H9 (cell line): Measurements from ENCODE around the gene GALNT4. TPM values are rescaled to one million over a fixed set of nuclear protein-coding genes. Genes with fewer than 3 reads are reported as not detected.

Experiments used
- DNase-seq: peaks from one replicate; pipeline ENCODE4 v3.0.0-alpha.2; 2017
- H2AFZ ChIP-seq: one replicate; pipeline ENCODE4 v1.6.1; 2013; ENCODE audit warnings: mild to moderate bottlenecking, low read length, control low read depth, moderate library complexity
- H2AK5ac ChIP-seq: 2 replicates; pipeline ENCODE4 v1.6.1; 2013; ENCODE audit warnings: low read length, control low read depth, mixed read lengths; ENCODE audit not compliant: insufficient read length
- H2BK120ac ChIP-seq: one replicate; pipeline ENCODE4 v1.6.1; 2013; ENCODE audit warnings: low read depth, mild to moderate bottlenecking, low read length, control low read depth, inconsistent platforms; ENCODE audit not compliant: poor library complexity, severe bottlenecking
- H2BK12ac ChIP-seq: 2 replicates; pipeline ENCODE4 v1.6.1; 2013; ENCODE audit warnings: low read length, control low read depth, mixed read lengths, low read depth; ENCODE audit not compliant: insufficient read length
- H2BK15ac ChIP-seq: 2 replicates; pipeline ENCODE4 v1.6.1; 2013; ENCODE audit warnings: low read depth, low read length, control low read depth
- H2BK20ac ChIP-seq: one replicate; pipeline ENCODE4 v1.6.1; 2013; ENCODE audit warnings: low read depth, mild to moderate bottlenecking, low read length, control low read depth, inconsistent platforms; ENCODE audit not compliant: poor library complexity, severe bottlenecking
- H2BK5ac ChIP-seq: 2 replicates; pipeline ENCODE4 v1.6.1; 2013; ENCODE audit warnings: low read length, control low read depth, mixed read lengths; ENCODE audit not compliant: insufficient read length
- H3K14ac ChIP-seq: 2 replicates; pipeline ENCODE4 v1.6.1; 2013; ENCODE audit warnings: low read length, control low read depth; ENCODE audit not compliant: insufficient read depth
- H3K18ac ChIP-seq: 2 replicates; pipeline ENCODE4 v1.6.1; 2013; ENCODE audit warnings: low read depth, mild to moderate bottlenecking, mixed read lengths, low read length, control low read depth; ENCODE audit not compliant: insufficient read length
- H3K23ac ChIP-seq: 2 replicates; pipeline ENCODE4 v1.6.1; 2013; ENCODE audit warnings: low read length, control low read depth, mixed read lengths, low read depth; ENCODE audit not compliant: insufficient read length
- H3K23me2 ChIP-seq: 2 replicates; pipeline ENCODE4 v1.6.1; 2013; ENCODE audit warnings: low read depth, mild to moderate bottlenecking, mixed read lengths, low read length, control low read depth; ENCODE audit not compliant: insufficient read length, poor library complexity, severe bottlenecking
- H3K27ac ChIP-seq: 2 replicates; pipeline ENCODE4 v1.5.1; 2013; ENCODE audit warnings: low read length, control low read depth, mixed read lengths, low read depth; ENCODE audit not compliant: insufficient read length
- H3K27me3 ChIP-seq: 2 replicates; pipeline ENCODE4 v1.6.1; 2013; ENCODE audit warnings: low read length, control low read depth, inconsistent platforms; ENCODE audit not compliant: insufficient read depth
- H3K4ac ChIP-seq: 2 replicates; pipeline ENCODE4 v1.6.1; 2013; ENCODE audit warnings: low read depth, mild to moderate bottlenecking, control low read depth, inconsistent platforms, low read length, moderate library complexity
- H3K4me1 ChIP-seq: 2 replicates; pipeline ENCODE4 v1.6.1; 2013; ENCODE audit warnings: low read length, control low read depth, inconsistent platforms; ENCODE audit not compliant: insufficient read depth
- H3K4me2 ChIP-seq: 2 replicates; pipeline ENCODE4 v1.6.1; 2013; ENCODE audit warnings: low read length, control low read depth, mixed read lengths; ENCODE audit not compliant: insufficient read length, insufficient read depth
- H3K56ac ChIP-seq: 2 replicates; pipeline ENCODE4 v1.6.1; 2013; ENCODE audit warnings: low read depth, mild to moderate bottlenecking, mixed read lengths, low read length, control low read depth; ENCODE audit not compliant: insufficient read length
- H3K79me1 ChIP-seq: 2 replicates; pipeline ENCODE4 v1.6.1; 2013; ENCODE audit warnings: low read depth, mild to moderate bottlenecking, moderate library complexity, low read length, control low read depth, inconsistent platforms; ENCODE audit not compliant: insufficient read depth, poor library complexity, severe bottlenecking
- H3K79me2 ChIP-seq: 2 replicates; pipeline ENCODE4 v1.6.1; 2013; ENCODE audit warnings: low read length, control low read depth, inconsistent platforms; ENCODE audit not compliant: insufficient read depth
- H3K9ac ChIP-seq: 2 replicates; pipeline ENCODE4 v1.6.1; 2013; ENCODE audit warnings: low read length, control low read depth, mixed read lengths; ENCODE audit not compliant: insufficient read length; ENCODE audit errors: extremely low read depth
- H3K9me3 ChIP-seq: one replicate; pipeline ENCODE4 v1.6.1; 2013; ENCODE audit warnings: low read depth, low read length, inconsistent platforms; ENCODE audit not compliant: control insufficient read depth
- H3T11ph ChIP-seq: one replicate; pipeline ENCODE4 v1.6.1; 2013; ENCODE audit warnings: mild to moderate bottlenecking, low read length, control low read depth, inconsistent platforms
- H4K20me1 ChIP-seq: one replicate; pipeline ENCODE4 v1.6.1; 2013; ENCODE audit not compliant: control insufficient read depth, insufficient read length, insufficient read depth
- H4K5ac ChIP-seq: 2 replicates; pipeline ENCODE4 v1.6.1; 2013; ENCODE audit warnings: low read depth, mild to moderate bottlenecking, mixed read lengths, low read length, control low read depth; ENCODE audit not compliant: insufficient read length
- H4K8ac ChIP-seq: replicated peaks from 2 replicates; pipeline ENCODE4 v1.6.1; 2013; ENCODE audit warnings: low read length, control low read depth, mixed read lengths, low read depth; ENCODE audit not compliant: insufficient read length
- H4K91ac ChIP-seq: 2 replicates; pipeline ENCODE4 v1.6.1; 2013; ENCODE audit warnings: low read depth, mild to moderate bottlenecking, moderate library complexity, mixed read lengths, low read length, control low read depth; ENCODE audit not compliant: insufficient read length
- H3K27ac Mint-ChIP-seq, 3 experiments: 2 replicates in 2 of 3; 3 replicates in 1 of 3; pipeline ENCODE4 v1.8.0; 2020 to 2021; ENCODE audit warnings: mixed read lengths in 3 of 3, mild to moderate bottlenecking in 1 of 3, moderate library complexity in 1 of 3
- H3K27me3 Mint-ChIP-seq: 2 replicates; pipeline ENCODE4 v1.8.0; 2021; ENCODE audit warnings: low read depth, mild to moderate bottlenecking, moderate library complexity, mixed read lengths
- H3K36me3 Mint-ChIP-seq, 3 experiments: 2 replicates in 2 of 3; 3 replicates in 1 of 3; pipeline ENCODE4 v1.8.0; 2020 to 2021; ENCODE audit warnings: low read depth in 3 of 3, mixed read lengths in 3 of 3; ENCODE audit not compliant: insufficient read depth in 1 of 3
- H3K4me1 Mint-ChIP-seq, 2 experiments: 2 replicates each; pipeline ENCODE4 v1.8.0; 2020; ENCODE audit warnings: mixed read lengths in 2 of 2
- H3K4me3 Mint-ChIP-seq, 2 experiments: 2 replicates in 1 of 2; 3 replicates in 1 of 2; pipeline ENCODE4 v1.8.0; 2020 to 2021; ENCODE audit warnings: mild to moderate bottlenecking in 2 of 2, mixed read lengths in 2 of 2, moderate library complexity in 1 of 2
- H3K9me3 Mint-ChIP-seq, 2 experiments: 2 replicates in 1 of 2; 3 replicates in 1 of 2; pipeline ENCODE4 v1.8.0; 2020; ENCODE audit warnings: mild to moderate bottlenecking in 2 of 2, mixed read lengths in 2 of 2, moderate library complexity in 1 of 2
- CTCF ChIP-seq: fragments of 200-600 bp; sonication (generic); conservative IDR thresholded peaks from 3 replicates; pipeline ENCODE4 v1.8.0; 2021; ENCODE audit warnings: antibody characterized with exemption, mild to moderate bottlenecking
- WGBS: extraction: QIAGEN DNeasy Blood & Tissue Kit; methylation state at CpG from one replicate; pipeline ENCODE4 v1.1.7; 2013; ENCODE audit warnings: missing lambda C conversion rate, low lambda C conversion rate, mixed read lengths; ENCODE audit not compliant: insufficient read length; ENCODE audit errors: extremely low coverage; 5-methylcytosine and 5-hydroxymethylcytosine counted together
- total RNA-seq: library from RNA; stranded (reverse); gene quantifications from 2 replicates; pipeline ENCODE4 v1.2.1, GENCODE V29; 2021

GALNT4 gene
- total RNA-seq, 1 experiment from 2014 or later = 3.1 TPM

- peaks cover 0 to 5% (median 0%) of the 10 kb centered on the region in 3 experiments; a peak in 2 of 7 replicates for H3K36me3 Mint-ChIP-seq
- H2BK15ac ChIP-seq = no peak overlapping the region
- H2BK5ac ChIP-seq = no peak overlapping the region
- H3K4me2 ChIP-seq = no peak overlapping the region
- no peak overlapping the region for H3K14ac ChIP-seq
- no peak overlapping the region for H3K18ac ChIP-seq
- H2AK5ac ChIP-seq = no peak overlapping the region
- no peak overlapping the region for H2BK20ac ChIP-seq
- H3K4me1 ChIP-seq = no peaks in the 10 kb centered on the region
- H3K79me1 ChIP-seq = no peaks in the 10 kb centered on the region
- H3K27ac ChIP-seq = no peak overlapping the region
- H4K5ac ChIP-seq = no peak overlapping the region
- no peaks in the 10 kb centered on the region for H3K27me3 ChIP-seq
- no peak overlapping the region for H2AFZ ChIP-seq
- H3K27ac Mint-ChIP-seq = no peak overlapping the region
- no peak overlapping the region for H4K8ac ChIP-seq
- H3K27me3 Mint-ChIP-seq = no peaks in the 10 kb centered on the region
- WGBS = no CpG with 5 or more reads among the region's 9 CpGs
- H3K4me3 Mint-ChIP-seq = no peak overlapping the region
- no peak overlapping the region for H3K56ac ChIP-seq
- no peaks in the 10 kb centered on the region for H3K23me2 ChIP-seq
- H3K4me1 Mint-ChIP-seq = peaks cover 2 to 8% of the 10 kb centered on the region in 2 experiments; a peak in 3 of 4 replicates
- no peak overlapping the region for H2BK12ac ChIP-seq
- H4K20me1 ChIP-seq = no peaks in the 10 kb centered on the region
- no peak for DNase-seq
- H3K23ac ChIP-seq = no peak overlapping the region
- no peak overlapping the region for H3T11ph ChIP-seq
- H3K9me3 Mint-ChIP-seq = peaks cover 0 to 4% of the 10 kb centered on the region in 2 experiments; a peak in 2 of 5 replicates
- H4K91ac ChIP-seq = no peak overlapping the region
- no peaks in the 10 kb centered on the region for H3K9me3 ChIP-seq
- H3K4ac ChIP-seq = no peak overlapping the region
- H3K9ac ChIP-seq = no peak overlapping the region
- no peak overlapping the region for H2BK120ac ChIP-seq
- TF ChIP-seq CTCF = no peak
- no peaks in the 10 kb centered on the region for H3K79me2 ChIP-seq
Measured at GRCh38 chr12:89507015-89507824, 17.4 kb downstream of the GALNT4 start.
